HG02623 (cell line): ENCODE measurements around the gene SPRING1.
"Not testable (repeated sequence)": the region's sequence is repeated elsewhere in the genome, so short reads cannot be mapped to it uniquely, and the experiment has no call there.

Experiments
- ATAC-seq: cut with Tn5 transposase; IDR thresholded peaks from one replicate; pipeline ENCODE4 v1.9.1; 2021; ENCODE audit warnings: moderate library complexity; ENCODE audit not compliant: unreplicated experiment

SPRING1 gene

DNA sequence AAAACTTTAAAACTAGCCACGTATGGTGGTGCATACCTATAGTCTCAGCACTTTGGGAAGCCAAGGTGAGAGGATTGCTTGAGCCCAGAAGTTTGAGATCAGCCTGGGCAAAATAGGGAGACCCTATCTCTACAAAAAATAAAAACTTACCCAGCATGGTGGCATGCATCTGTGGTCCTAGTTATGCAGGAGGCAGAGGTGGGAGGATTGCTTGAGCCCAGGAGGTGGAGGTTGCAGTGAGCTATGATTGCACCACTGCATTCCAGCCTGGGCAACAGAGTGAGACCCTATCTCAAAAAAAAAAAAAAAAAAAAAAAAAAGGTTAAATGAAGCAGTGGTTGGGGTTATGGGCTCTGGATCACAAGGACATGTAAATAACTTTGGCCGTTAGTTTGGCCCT lies 4.9 kb upstream of the SPRING1 start:
- not testable (repeated sequence) for ATAC-seq

DNA sequence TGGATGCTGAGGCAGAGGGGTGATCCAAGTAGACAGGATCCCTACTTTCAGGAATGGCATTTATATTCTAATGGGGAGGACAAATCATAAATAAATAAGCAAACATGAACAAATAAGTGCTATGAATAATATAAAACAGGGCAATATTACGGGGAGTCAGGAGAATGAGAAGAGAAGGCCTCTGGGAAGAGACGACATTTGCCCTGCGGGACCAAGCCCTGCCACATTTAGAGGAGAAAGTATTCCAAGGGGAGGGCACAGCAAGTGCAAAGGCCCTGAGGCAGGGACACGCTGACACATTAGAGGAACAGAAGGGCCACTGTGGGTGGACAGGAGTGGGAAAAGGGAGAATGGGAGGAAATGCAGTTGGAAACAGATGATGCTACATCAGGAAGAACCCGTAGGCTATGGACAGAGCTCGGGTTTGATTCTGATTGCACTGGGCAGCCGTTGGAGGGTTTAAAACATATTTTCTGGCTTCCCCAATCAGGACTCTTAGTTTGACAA lies 1.6 kb upstream of the SPRING1 start:
- no peak for ATAC-seq

GRCh38 chr12:116736962-116737773 lies 701 bp downstream of the SPRING1 start:
- ATAC-seq, result no peak

- ATAC-seq, result no peak
Observed at GRCh38 chr12:116735951-116736599, 1.8 kb downstream of the SPRING1 start.

DNA sequence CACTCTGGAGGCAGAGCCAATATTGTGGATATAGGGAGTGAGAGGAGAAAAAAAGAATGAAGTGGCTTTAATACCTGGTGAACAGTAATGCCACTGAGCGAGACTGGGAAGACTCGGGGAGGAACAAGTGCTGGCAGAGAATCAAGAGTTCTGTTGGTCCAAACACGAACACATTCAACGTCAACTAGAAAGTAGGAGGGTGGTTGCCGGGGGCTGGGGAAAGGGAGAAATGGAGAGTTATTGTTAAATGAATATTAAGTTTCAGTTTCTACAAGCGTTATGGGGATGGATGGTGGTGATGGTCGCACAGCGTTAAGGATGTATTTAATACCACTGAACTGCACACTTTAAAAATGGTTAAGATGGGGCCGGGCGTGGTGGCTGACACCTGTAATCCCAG lies 2.8 kb downstream of the SPRING1 start:
- ATAC-seq, result no peak

- ATAC-seq, result no peak
Observed at GRCh38 chr12:116734156-116734768, 3.6 kb downstream of the SPRING1 start.

GRCh38 chr12:116731801-116732200 lies 6.1 kb downstream of the SPRING1 start:
- no peak for ATAC-seq

GRCh38 chr12:116727891-116728290 lies 10.0 kb downstream of the SPRING1 start:
- no peak for ATAC-seq

DNA sequence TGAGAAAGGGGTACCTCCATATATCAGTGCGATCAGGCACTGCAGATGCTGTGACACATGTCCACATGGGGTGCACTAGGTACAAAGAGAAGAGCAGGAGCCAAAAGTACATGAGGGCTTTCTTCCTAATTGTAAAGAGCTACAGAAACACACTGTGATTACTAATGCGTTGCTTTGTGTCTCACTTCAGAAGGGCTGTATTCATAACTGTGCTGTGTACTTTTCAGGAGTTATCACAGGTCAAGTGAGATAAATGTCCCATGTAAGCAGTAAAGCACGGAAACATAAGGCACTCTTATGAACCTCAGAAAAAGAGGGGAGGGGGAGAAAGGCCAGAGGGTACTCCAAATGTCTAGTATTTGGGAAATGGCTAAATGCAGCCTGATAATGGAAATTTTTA lies 10.6 kb downstream of the SPRING1 start:
- no peak for ATAC-seq

DNA sequence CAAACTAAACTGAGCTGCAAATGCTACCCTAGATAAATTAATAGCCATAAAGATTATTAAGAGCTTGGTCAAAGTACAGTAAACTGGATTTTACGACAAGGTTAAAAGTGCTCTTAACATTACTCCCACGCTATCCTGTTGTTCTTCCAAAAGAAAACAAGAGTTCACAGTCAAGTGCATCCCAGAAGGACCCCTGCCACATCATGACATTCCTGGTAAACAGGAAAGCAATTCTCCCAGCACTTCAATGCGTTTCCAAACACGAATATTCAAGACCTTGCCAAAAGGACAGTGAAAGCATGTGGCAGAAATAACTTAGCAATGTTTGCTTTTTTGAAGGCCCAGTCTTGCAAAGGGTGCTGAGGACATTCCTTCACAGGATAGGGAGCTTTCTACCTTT lies 11.2 kb downstream of the SPRING1 start:
- no peak for ATAC-seq

DNA sequence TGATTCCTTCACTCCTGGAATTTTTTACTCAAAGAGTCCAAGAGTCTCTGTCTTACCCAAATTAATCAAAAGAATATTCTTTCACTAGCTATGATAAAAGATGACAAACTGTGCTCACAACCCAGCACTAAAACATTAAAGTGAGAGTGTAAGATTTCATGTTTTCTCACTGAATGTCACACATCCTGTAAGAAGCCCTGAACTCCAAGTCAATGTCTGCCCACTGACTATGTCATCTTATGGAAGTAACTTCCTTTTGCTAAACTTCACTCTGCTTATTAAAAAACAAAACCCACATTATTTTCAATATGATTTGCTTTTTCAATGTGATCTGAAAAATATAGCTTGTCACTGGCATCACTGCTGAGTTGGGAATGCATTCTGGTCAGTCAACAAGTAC lies 15.6 kb downstream of the SPRING1 start:
- ATAC-seq, result no peak

DNA sequence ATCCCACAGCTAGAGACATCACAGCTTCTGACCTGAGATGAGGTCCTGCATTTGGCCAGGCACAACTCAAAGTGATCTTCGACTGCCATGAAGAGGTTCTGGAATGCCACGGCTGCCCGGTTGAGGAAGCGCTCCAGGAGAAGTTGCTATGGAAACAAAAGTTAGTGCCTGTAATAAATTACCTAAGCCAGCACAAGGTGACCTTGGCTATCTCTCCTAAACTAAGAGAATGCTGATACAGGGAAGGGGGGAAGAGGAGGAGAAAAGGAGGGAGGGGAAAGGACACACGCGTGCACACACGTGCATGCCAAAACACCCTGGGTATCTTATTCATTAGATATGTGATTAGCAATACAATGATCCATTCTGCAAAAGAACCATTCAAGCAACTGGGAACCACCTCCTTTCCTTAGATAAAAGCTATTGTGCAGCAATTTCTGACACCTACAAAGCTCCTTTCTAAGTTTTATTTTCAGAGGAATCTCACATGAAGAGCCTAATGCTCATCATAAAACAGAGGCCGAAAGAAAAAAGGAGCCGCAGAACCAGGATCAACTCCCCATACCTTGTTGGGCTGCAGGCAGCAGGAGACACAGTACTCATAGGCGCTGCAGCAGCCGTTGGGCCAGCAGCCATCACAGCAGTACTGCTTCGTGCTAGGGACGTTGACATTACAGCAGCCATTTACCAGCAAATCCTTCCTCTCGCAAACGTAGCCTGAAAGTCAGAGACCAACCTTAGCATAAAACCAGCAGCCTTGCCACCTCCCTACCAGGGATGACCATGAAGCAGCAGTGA lies 17.9 kb downstream of the SPRING1 start:
- no peak for ATAC-seq

GRCh38 chr12:116718655-116719454 lies 19.0 kb downstream of the SPRING1 start:
- no peak for ATAC-seq

DNA sequence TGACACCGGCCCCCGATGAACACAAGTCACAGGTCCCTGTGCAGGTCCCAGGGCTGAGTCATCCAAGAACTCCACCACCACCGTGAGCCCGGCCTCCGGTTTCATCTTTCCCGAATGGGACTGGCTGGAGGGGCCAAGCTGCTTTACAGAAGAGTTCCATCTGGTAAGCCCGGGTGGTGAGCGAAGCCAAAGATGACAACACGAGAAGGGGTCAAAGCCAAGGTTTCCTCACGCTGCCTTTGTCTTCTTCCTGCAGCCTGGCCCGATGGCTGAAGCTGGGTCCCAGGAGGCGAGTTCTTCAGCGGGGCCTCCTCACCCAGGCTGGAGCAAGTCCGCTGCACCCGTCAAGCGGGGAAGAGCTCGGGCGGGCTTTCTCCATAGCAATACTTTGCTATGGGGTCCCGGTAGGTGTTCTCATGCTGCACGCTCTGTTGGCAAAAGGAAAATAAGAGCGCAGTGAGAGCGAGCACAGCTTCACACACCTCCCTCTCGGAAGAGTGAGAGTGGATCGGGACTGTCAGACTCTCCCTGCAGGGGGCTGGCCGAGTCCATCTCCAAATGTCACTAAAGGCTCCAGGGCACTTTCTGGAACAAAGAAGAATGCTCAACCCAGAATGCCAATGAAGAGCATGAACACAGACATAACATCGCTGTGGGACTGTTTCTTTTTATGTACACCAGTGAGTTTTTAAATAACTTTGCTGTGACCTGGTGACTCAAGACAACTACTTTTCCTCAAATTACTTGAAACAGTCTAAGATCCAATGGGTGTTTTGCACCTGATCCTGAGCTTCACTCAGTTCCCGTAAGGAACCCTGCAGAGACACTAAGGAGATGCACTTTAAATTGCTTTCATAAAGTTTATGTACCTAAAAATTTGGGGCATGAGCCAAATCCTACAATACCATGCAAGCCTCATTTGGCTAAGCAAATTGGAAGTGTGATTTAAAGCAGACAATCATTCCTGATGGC lies 20.1 kb downstream of the SPRING1 start:
- ATAC-seq, result no peak

DNA sequence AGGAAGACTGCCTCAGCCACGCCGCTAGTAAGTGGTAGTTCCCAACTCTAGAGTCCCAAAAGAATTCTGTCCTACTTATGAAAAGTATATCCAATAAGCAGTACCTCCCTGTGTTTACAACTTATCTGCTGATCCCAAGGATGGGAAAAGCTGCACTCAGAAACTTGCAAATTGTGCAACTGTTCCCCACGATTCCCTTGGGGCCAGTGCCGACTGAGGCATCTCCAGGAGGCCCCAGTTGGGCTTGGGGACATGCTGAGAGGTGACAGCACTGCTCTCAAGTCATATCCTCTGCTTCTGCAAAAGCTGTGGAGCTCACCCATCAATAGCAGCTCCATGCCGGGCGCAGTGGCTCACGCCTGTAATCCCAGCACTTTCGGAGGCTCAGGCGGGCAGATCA lies 23.7 kb downstream of the SPRING1 start:
- ATAC-seq, result no peak

DNA sequence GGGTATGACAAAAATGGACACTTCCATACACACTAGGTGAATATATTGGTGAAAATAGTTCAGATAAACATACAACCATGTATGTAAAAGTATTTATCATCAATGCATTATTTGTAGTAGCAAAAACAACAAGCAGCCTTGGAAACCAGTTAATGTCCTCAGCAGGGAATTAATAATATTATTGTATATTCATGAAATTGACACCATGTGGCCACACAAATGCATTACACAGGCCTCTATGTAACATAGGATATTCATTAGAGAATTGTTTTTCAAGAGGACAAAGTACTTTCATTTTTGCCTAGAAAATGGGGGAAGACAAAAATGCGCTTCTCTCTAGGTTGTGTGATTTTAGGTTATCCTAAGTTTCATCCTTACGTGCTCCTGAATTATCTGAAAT lies 24.3 kb downstream of the SPRING1 start:
- no peak for ATAC-seq

GRCh38 chr12:116712458-116713303 lies 25.2 kb downstream of the SPRING1 start:
- ATAC-seq, result no peak
